GM12878 (cell line): Measurements from ENCODE around the gene TSHZ3. TPM values are rescaled to one million over a fixed set of nuclear protein-coding genes. Genes with fewer than 3 reads are reported as not detected.

Experiments
- BACH1 ChIP-seq: fragments of 450-650 bp; IDR thresholded peaks from 2 replicates; pipeline ENCODE4 v1.6.1; 2017; ENCODE audit warnings: mild to moderate bottlenecking, borderline replicate concordance
- CREB1 ChIP-seq: IDR thresholded peaks from 2 replicates; pipeline ENCODE4 v1.6.1; 2012; ENCODE audit warnings: low read depth, mild to moderate bottlenecking, inconsistent platforms
- NR2C2 ChIP-seq: IDR thresholded peaks from 2 replicates; pipeline ENCODE4 v1.6.1; 2011; ENCODE audit warnings: borderline replicate concordance, low read depth; ENCODE audit not compliant: control insufficient read depth, insufficient read length
- SKIL ChIP-seq: fragments of 450-650 bp; IDR thresholded peaks from 2 replicates; pipeline ENCODE4 v1.6.1; 2017; ENCODE audit warnings: mild to moderate bottlenecking, low read depth, inconsistent platforms; ENCODE audit not compliant: poor library complexity, severe bottlenecking
- ZBTB11 ChIP-seq: fragments of 450-650 bp; formaldehyde crosslinking; IDR thresholded peaks from 2 replicates; pipeline ENCODE4 v1.5.0; 2022; ENCODE audit warnings: mild to moderate bottlenecking, missing genetic modification characterization
- ZNF687 ChIP-seq: fragments of 450-650 bp; IDR thresholded peaks from 2 replicates; pipeline ENCODE4 v1.6.1; 2017; ENCODE audit warnings: mild to moderate bottlenecking, moderate library complexity
- polyA plus RNA-seq, 11 experiments: library from polyadenylated mRNA; depleted of rRNA in 4 of 11; unstranded in 6 of 11; stranded (reverse) in 5 of 11; fragments of >200 nt; fragmentation: Nextera tagmentation in 4 of 11; fragmentation: Illumina TruSeq in 1 of 11; extraction: Ambion mirVana in 4 of 11; extraction: Trizol in 1 of 11; gene quantifications; 1 replicate in 1 of 11; 2 replicates in 10 of 11; pipeline versions ENCODE4 v1.2.1 to v1.2.3, GENCODE V29; 2011 to 2016; ENCODE audit warnings: inconsistent platforms in 2 of 11, missing spikeins in 2 of 11, low read depth in 1 of 11
- total RNA-seq, 4 experiments: library from RNA; depleted of rRNA in 3 of 4; stranded (reverse); fragments of >200 nt in 3 of 4; fragmentation: Illumina TruSeq in 1 of 4; extraction: Trizol in 1 of 4; gene quantifications; 2 replicates each; pipeline versions ENCODE4 v1.2.1 to v1.2.3, GENCODE V29; 2013 to 2021

TSHZ3 gene
- total and polyA plus RNA-seq, 10 of the 15 experiments (the other 5 are each of a cell fraction or from before 2014, with no cell fraction given) = 0.23 TPM; not detected in 9

- no peak for TF ChIP-seq ZNF687
- no peak for TF ChIP-seq CREB1
- TF ChIP-seq BACH1 = no peak
- no peak for TF ChIP-seq NR2C2
- TF ChIP-seq SKIL = no peak
- no peak for TF ChIP-seq ZBTB11 (CRISPR knock-in tag)
Observed at GRCh38 chr19:31383553-31383952, 34.3 kb upstream of the TSHZ3 start (continued).
